NT2/D1 (cell line): ENCODE data around the gene RPP14.

Experiments used
- YY1 ChIP-seq: IDR thresholded peaks from 2 replicates; pipeline ENCODE4 v1.6.1; 2011; ENCODE audit not compliant: insufficient read length, insufficient read depth
- ZNF274 ChIP-seq: IDR thresholded peaks from 2 replicates; pipeline ENCODE4 v1.6.1; 2011; ENCODE audit warnings: mild to moderate bottlenecking, low read depth, low read length

DNA sequence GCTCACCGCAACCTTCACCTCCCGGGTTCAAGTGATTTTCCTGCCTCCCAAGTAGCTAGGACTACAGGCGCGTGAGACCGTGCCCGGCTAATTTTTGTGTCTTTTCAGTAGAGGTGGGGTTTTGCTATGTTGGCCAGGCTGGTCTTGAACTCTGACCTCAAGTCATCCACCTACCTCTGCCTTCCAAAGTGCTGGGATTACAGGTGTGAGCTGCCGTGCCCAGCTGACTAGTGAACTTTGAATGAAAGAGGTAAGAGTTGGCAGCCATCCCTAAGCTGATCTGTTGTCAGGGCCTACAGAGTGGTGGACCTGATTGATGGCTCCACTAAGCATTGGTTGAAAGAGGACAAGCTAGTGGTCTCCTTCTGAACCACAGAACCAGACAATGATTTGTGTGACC is 41.9 kb downstream of the RPP14 start:
- TF ChIP-seq YY1 (no peak), ZNF274 (no peak)
